Neural cell (in vitro differentiated cells): Measurements from ENCODE around the gene PPIAL4G.
"Not testable (repeated sequence)": the region's sequence is repeated elsewhere in the genome, so short reads cannot be mapped to it uniquely, and the experiment has no call there.

Experiments
- SMC3 ChIP-seq: fragments of 450-650 bp; conservative IDR thresholded peaks from 2 replicates; pipeline ENCODE4 v1.6.1; 2014; ENCODE audit warnings: antibody characterized with exemption, mild to moderate bottlenecking, moderate library complexity; ENCODE audit not compliant: poor library complexity
- TAF1 ChIP-seq: IDR thresholded peaks from 2 replicates; pipeline ENCODE4 v1.6.1; 2012; ENCODE audit warnings: low read depth
- TF ChIP-seq, protein P1 (sequence below): fragments of 450-650 bp; IDR thresholded peaks from 2 replicates; pipeline ENCODE4 v1.5.1; 2014; ENCODE audit warnings: antibody characterized with exemption, mild to moderate bottlenecking, moderate library complexity; ENCODE audit not compliant: poor library complexity, severe bottlenecking
- TF ChIP-seq, protein P2 (sequence below): IDR thresholded peaks from 2 replicates; pipeline ENCODE4 v1.6.1; 2012; ENCODE audit warnings: borderline replicate concordance

DNA sequence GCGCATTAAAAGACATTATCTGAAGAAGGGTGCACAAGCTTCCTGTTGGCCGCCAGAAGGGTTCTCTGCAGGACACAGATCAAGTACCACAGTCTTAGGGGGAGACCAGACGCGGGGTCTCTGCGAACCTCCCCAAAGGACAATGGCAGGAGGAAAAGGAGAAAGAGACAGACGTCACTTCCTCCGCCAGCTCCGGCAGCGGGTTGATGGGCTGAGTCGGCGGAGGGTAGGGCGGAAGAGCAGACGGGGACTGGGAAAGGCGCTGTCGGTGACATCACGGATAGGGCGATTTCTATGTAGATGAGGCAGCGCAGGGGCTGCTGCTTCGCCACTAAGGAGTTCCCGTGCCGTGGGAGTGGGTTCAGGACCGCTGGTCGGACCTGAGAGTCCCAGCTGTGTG, 39.0 kb upstream of the PPIAL4G start:
- TF ChIP-seq, protein P1, sequence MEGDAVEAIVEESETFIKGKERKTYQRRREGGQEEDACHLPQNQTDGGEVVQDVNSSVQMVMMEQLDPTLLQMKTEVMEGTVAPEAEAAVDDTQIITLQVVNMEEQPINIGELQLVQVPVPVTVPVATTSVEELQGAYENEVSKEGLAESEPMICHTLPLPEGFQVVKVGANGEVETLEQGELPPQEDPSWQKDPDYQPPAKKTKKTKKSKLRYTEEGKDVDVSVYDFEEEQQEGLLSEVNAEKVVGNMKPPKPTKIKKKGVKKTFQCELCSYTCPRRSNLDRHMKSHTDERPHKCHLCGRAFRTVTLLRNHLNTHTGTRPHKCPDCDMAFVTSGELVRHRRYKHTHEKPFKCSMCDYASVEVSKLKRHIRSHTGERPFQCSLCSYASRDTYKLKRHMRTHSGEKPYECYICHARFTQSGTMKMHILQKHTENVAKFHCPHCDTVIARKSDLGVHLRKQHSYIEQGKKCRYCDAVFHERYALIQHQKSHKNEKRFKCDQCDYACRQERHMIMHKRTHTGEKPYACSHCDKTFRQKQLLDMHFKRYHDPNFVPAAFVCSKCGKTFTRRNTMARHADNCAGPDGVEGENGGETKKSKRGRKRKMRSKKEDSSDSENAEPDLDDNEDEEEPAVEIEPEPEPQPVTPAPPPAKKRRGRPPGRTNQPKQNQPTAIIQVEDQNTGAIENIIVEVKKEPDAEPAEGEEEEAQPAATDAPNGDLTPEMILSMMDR = not testable (repeated sequence)
- TF ChIP-seq, protein P2, sequence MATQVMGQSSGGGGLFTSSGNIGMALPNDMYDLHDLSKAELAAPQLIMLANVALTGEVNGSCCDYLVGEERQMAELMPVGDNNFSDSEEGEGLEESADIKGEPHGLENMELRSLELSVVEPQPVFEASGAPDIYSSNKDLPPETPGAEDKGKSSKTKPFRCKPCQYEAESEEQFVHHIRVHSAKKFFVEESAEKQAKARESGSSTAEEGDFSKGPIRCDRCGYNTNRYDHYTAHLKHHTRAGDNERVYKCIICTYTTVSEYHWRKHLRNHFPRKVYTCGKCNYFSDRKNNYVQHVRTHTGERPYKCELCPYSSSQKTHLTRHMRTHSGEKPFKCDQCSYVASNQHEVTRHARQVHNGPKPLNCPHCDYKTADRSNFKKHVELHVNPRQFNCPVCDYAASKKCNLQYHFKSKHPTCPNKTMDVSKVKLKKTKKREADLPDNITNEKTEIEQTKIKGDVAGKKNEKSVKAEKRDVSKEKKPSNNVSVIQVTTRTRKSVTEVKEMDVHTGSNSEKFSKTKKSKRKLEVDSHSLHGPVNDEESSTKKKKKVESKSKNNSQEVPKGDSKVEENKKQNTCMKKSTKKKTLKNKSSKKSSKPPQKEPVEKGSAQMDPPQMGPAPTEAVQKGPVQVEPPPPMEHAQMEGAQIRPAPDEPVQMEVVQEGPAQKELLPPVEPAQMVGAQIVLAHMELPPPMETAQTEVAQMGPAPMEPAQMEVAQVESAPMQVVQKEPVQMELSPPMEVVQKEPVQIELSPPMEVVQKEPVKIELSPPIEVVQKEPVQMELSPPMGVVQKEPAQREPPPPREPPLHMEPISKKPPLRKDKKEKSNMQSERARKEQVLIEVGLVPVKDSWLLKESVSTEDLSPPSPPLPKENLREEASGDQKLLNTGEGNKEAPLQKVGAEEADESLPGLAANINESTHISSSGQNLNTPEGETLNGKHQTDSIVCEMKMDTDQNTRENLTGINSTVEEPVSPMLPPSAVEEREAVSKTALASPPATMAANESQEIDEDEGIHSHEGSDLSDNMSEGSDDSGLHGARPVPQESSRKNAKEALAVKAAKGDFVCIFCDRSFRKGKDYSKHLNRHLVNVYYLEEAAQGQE = not testable (repeated sequence)
- not testable (repeated sequence) for TF ChIP-seq SMC3, TAF1
